K562 (cell line): ENCODE measurements around the gene METTL25B. TPM values are rescaled to one million over a fixed set of nuclear protein-coding genes. Genes with fewer than 3 reads are reported as not detected.

Source experiments
- ASH1L ChIP-seq: fragments of 450-650 bp; IDR thresholded peaks from 2 replicates; pipeline ENCODE4 v1.6.1; 2018; ENCODE audit warnings: borderline replicate concordance, mild to moderate bottlenecking, low read depth; ENCODE audit not compliant: partially characterized antibody
- BHLHE40 ChIP-seq: IDR thresholded peaks from 2 replicates; pipeline ENCODE4 v1.6.1; 2011; ENCODE audit warnings: low read length, improper control_type of control experiment
- DMBX1 ChIP-seq: fragments of 250-450 bp; sonication (Bioruptor Pico); IDR thresholded peaks from 2 replicates; pipeline ENCODE4 v1.8.0; 2022; ENCODE audit warnings: inconsistent platforms, mild to moderate bottlenecking, moderate library complexity, borderline replicate concordance
- LCOR ChIP-seq: sonication (generic); formaldehyde crosslinking; IDR thresholded peaks from 2 replicates; pipeline ENCODE4 v1.8.0; 2022; ENCODE audit warnings: mild to moderate bottlenecking, missing genetic modification reagents
- MNT ChIP-seq, 2 experiments: fragments of 450-650 bp; conservative IDR thresholded peaks; 2 replicates each; pipeline ENCODE4 v1.6.1; 2017; ENCODE audit warnings: mild to moderate bottlenecking in 2 of 2, moderate library complexity in 2 of 2
- NFIX ChIP-seq: fragments of 250-450 bp; sonication (Bioruptor Pico); IDR thresholded peaks from 2 replicates; pipeline ENCODE4 v1.4.0; 2020; ENCODE audit warnings: low read depth, mild to moderate bottlenecking, moderate library complexity
- SFPQ ChIP-seq: fragments of 200-400 bp; formaldehyde crosslinking; IDR thresholded peaks from 2 replicates; pipeline ENCODE4 v1.6.1; 2017; ENCODE audit warnings: mild to moderate bottlenecking, low read depth, low read length, moderate library complexity
- SIN3A ChIP-seq, 2 experiments: fragments of 150-350 bp in 1 of 2; IDR thresholded peaks; 2 replicates each; pipeline ENCODE4 v1.6.1; 2011 to 2016; ENCODE audit warnings: borderline replicate concordance in 2 of 2, low read depth in 2 of 2, low read length in 2 of 2, mild to moderate bottlenecking in 2 of 2, moderate library complexity in 2 of 2; ENCODE audit not compliant: control insufficient read depth in 1 of 2
- TARDBP ChIP-seq: fragments of 450-650 bp; IDR thresholded peaks from 2 replicates; pipeline ENCODE4 v1.6.1; 2016
- XRCC4 ChIP-seq: IDR thresholded peaks from one replicate; pipeline ENCODE4 v1.6.1; 2011; ENCODE audit not compliant: insufficient read depth, insufficient read length; ENCODE audit errors: extremely low read depth
- ZNF121 ChIP-seq: sonication (generic); formaldehyde crosslinking; conservative IDR thresholded peaks from 2 replicates; pipeline ENCODE4 v1.8.0; 2022; ENCODE audit warnings: missing genetic modification reagents
- ZNF232 ChIP-seq: sonication (generic); formaldehyde crosslinking; IDR thresholded peaks from 2 replicates; pipeline ENCODE4 v1.8.0; 2022; ENCODE audit warnings: mild to moderate bottlenecking, missing genetic modification reagents
- ZNF280B ChIP-seq: fragments of 250-450 bp; sonication (Bioruptor Pico); IDR thresholded peaks from 2 replicates; pipeline ENCODE4 v1.5.1; 2021; ENCODE audit warnings: mild to moderate bottlenecking
- ZNF511 ChIP-seq: sonication (generic); formaldehyde crosslinking; IDR thresholded peaks from 2 replicates; pipeline ENCODE4 v1.8.0; 2022; ENCODE audit warnings: mild to moderate bottlenecking, missing genetic modification reagents
- ZNF583 ChIP-seq: fragments of 250-450 bp; sonication (Bioruptor Pico); IDR thresholded peaks from 2 replicates; pipeline ENCODE4 v1.4.0; 2020
- ZNF717 ChIP-seq: fragments of 250-450 bp; sonication (Bioruptor Pico); IDR thresholded peaks from 2 replicates; pipeline ENCODE4 v1.5.0; 2021
- polyA plus RNA-seq, 8 experiments: library from polyadenylated mRNA; depleted of rRNA in 4 of 8; stranded (reverse) in 5 of 8; unstranded in 3 of 8; fragments of >200 nt; fragmentation: Nextera tagmentation in 2 of 8; fragmentation: Illumina TruSeq in 1 of 8; extraction: Ambion mirVana in 2 of 8; extraction: Trizol in 1 of 8; gene quantifications; 2 replicates each; pipeline versions ENCODE4 v1.2.1 to v1.2.3, GENCODE V29; 2011 to 2014; ENCODE audit warnings: inconsistent platforms in 1 of 8, missing spikeins in 1 of 8
- total RNA-seq, 7 experiments: library from RNA; depleted of rRNA in 6 of 7; stranded (reverse); fragments of >200 nt in 6 of 7; fragmentation: Illumina TruSeq in 2 of 7; extraction: Trizol in 2 of 7; gene quantifications; 2 replicates each; pipeline versions ENCODE4 v1.2.1 to v1.2.3, GENCODE V29; 2011 to 2021; ENCODE audit warnings: low replicate concordance in 1 of 7

METTL25B gene
- total and polyA plus RNA-seq, 9 of the 15 experiments (the other 6 are each of a cell fraction or from before 2014, with no cell fraction given) = 7.7 to 48.3 (median 33.1) TPM

- TF ChIP-seq SIN3A (IDR thresholded peaks at IDR 0.05; ENCODE audit: borderline replicate concordance in 2 of 2, control insufficient read depth in 1 of 2, low read depth in 2 of 2, low read length in 2 of 2) = peak in 1 of 2 experiments; percentile 92; a peak in 1 of 4 replicates
- peak; percentile 45 to 80; a peak in 3 of 4 replicates for TF ChIP-seq MNT (conservative IDR thresholded peaks at IDR 0.05)
- TF ChIP-seq ZNF280B (CRISPR knock-in tag) = no peak
- TF ChIP-seq ASH1L = peak; percentile 80
- no peak; the same call in 1 of the 2 replicates for TF ChIP-seq BHLHE40
- TF ChIP-seq TARDBP = no peak
- TF ChIP-seq ZNF511 (CRISPR knock-in tag) = peak; percentile 96
- no peak; the same call in 1 of the 2 replicates for TF ChIP-seq LCOR
- peak; percentile 46 for TF ChIP-seq ZNF232 (CRISPR knock-in tag)
- peak; percentile 87 for TF ChIP-seq DMBX1 (CRISPR knock-in tag)
- no peak for TF ChIP-seq ZNF121 (CRISPR knock-in tag)
- TF ChIP-seq NFIX (CRISPR knock-in tag) = no peak
- no peak for TF ChIP-seq ZNF583
- TF ChIP-seq ZNF717 (CRISPR knock-in tag) = no peak
- TF ChIP-seq SFPQ = no peak
- no peak for TF ChIP-seq XRCC4
These were observed 39.0 kb downstream of the METTL25B start, which contains the start of gene PRCC (continued) for GRCh38 chr1:156767101-156767878.
